Stimulated activated CD4-positive, alpha-beta T cell treated with anti-CD3 and anti-CD28 coated beads, Interleukin-2, amount 100 ng/mL, for 24 hours (primary cell): ENCODE data around the gene GPLD1.
A peak's percentile ranks its signal among the peaks of the same experiment; 100 is the strongest.

Experiments used
- DNase-seq, 2 donors: peaks; one replicate each; pipeline ENCODE4 v3.0.0-alpha.2; 2020

The GPLD1 gene

GRCh38 chr6:24500683-24501082 lies 11.3 kb upstream of the GPLD1 start:
- DNase-seq = no peak

DNA sequence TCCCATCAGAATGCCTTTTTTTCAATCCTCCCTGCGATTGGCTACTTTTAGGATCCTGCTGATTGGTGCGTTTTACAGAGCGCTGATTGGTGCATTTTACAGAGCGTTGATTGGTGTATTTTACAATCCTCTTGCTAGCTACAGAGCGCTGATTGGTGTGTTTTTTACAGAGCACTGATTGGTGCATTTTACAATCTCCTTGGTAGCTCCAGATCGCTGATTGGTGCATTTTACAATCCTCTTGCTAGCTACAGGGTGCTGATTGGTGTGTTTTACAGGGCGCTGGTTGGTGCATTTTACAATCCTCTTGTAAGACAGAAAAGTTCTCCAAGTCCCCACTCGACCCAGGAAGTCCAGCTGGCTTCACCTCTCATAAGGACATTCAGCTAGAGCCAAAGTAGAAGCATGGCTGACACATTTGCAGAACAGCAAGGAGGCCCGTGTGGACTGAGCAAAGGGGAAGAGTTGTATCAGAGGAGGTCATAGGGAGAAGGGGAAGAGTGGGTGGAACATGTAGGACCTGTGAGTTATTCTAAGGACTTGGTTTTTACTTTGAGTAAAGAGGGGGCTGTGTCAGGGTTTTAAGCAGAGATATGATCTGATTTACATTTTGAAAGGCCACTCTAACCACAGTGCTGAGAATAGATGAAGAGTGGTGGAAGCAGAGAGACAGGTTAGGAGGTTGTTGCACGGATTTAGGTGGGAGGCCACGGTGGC lies 8.0 kb upstream of the GPLD1 start:
- DNase-seq = no peak

DNA sequence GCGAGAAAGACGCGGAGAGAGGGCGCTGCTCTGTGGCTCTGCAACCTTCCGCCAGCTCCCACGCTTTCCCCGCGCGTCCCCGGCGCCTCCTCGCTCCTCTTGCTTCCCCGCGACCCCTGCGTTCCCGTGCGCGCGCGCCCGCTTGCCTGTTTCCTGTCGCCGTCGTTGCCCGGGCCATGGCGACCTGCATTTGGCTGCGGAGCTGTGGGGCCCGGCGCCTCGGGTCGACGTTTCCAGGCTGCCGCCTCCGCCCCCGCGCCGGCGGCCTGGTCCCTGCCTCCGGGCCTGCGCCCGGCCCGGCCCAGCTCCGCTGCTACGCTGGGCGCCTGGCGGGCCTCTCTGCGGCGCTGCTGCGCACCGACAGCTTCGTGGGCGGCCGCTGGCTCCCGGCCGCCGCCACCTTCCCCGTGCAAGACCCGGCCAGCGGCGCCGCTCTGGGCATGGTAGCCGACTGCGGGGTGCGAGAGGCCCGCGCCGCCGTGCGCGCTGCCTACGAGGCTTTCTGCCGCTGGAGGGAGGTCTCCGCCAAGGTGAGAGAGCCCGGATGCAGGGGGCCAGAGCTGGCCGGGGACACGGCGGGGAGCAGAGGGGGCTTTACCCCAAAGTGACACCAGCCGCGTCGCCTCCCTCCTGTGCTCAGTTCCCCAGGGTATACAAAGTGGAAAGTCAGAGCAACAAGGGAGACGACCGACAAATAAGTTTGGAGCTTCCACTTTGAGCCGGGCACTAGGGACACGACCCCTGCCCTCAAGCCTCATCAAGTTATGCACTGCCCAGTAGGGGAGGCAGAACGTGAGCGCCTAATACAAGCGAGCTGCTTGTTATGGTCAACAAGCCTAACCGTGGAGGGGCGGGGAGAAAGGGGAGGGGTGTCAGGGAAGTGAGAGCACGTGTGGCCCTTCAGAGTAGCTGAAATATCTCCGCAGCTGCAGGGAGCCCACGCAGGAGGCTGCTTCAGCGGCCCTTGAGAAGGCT lies 5.7 kb upstream of the GPLD1 start, which contains the start of gene ALDH5A1:
Gene ALDH5A1 (plus strand): TSS at position 149 of the 975 bp plus-strand sequence. CDS start 28 bp downstream, at position 177.
- peak; percentile 81 to 86 for DNase-seq

DNA sequence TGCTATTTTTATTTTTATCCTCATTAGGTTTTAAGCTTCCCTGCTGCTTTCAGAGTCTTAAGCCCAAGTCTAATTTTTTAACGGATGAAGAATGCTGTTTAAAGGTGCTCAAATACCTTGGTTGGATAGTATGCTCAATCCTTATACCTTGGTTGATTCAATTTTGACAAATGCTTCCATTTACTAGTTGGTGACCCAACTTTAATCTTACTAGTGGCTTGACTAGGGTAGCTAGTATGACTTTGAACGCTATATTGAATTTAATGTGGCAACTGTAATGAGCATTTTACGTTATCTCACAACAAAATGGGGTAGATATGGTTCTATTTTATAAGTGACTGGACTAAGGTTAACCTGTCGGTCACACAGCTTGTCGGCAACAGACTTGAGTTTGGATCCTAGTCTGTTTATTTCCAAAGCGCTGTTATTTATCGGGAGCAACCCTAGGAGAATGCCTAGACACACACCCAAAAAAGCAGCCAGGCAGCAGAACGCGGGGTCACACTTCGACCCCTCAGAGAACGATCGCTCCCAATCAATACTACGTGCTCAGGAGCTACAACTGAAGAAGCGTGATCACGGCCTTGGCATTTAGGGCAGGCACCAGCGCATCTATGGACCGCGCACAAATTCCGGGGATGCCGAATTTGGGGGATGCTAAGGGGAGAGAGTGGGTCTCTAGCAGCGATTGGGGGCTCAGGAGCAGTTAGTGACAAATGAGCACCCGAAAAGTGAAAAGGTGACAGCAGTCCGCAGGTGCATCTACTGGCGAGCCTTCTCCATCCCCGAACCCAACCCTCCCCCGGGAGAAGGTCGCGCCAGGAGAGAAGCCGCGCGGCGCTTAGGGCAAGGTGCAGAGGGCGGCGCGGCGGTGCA lies 4.8 kb upstream of the GPLD1 start:
- DNase-seq = no peak

DNA sequence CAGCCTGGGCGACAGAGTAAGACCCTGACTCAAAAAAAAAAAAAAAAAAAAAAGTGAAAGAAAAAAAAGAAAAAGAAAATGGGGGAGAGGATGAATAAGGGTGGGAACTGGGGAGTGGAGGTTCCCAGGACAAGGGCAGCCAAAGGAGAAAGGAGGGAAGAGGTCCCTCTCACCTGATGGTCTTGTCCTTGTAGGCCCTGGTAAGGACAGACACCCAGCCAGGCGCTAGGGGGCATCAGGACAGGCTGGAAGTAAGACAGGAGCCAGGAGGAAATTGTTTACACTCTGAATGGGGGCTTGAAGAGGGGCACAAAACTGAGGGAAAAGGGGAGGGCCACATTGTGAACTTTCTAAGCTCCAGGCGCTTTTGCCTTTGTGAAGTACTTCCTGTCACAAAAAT lies 3.1 kb upstream of the GPLD1 start:
- DNase-seq = no peak

- no peak for DNase-seq
These were observed 1.6 kb upstream of the GPLD1 start for GRCh38 chr6:24490948-24491347.

DNA sequence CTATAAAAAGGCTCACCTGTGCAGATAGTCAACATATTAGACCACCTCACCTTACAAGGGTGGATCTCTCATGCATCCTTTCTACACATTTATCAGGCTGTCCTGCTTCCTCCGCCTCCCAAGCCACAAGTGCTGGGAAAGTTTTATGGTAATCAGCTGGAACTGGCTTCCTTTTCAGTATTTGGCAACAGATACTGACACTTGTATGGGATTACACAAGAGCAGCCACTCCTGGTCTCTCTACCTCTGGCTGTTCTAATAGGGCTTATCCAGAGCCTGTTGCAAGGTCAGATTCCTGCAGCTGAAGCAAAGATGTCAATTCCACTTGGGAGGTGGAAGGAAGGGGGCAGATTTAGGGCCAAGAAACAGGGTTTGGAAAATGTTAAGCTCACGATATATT lies 503 bp upstream of the GPLD1 start:
- DNase-seq = no peak

DNA sequence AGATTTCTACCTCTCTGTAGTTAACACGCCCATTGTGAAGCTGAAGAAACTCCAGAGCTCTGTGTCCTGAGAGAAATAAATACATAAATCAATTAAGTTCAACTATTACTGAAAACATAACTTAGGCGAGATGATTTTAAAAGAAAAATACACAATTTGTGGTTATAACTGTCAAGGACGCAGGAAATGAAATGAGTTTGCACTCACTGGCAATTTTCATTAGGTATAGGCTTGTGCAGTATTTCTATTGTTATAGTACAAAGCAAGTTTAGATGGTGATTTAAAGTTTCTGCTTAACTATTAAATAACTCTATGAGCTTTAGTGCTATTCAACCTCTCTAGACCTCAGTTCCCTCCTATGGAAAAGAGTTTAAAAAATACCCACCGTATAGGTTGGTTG lies 3.3 kb downstream of the GPLD1 start:
- no peak for DNase-seq

DNA sequence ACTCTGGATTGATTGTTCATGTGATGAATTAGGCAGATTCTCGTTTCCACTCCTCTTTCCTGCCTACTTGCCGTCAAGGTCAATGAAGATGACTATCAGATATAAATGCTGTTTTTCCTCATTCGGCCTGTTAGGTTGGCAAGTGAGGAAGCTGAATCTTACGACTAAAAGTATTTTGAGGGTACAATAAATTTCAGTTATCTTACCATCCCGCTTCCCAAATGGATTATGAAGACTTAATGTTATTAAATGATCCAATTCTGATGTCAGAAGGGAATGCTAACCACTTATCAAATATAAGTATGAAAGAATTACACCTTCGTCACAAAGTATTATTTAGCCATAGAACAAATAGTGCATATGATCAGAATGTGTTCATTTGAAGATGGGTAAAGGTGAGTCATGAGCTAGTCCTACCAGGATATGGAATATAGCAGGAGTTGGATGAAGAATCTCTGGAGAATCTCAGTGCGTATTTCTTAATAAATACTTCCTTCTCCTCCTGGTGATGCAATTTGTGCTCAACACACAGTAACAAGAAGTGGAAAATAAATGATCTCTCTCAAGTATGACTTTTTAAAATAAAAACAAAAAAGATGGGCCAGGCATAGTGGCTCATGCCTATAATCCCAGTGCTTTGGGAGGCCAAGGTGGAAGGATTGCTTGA lies 4.6 kb downstream of the GPLD1 start:
- DNase-seq = no peak

GRCh38 chr6:24481449-24481848 lies 7.9 kb downstream of the GPLD1 start:
- no peak for DNase-seq

- no peak for DNase-seq
These were observed 8.7 kb downstream of the GPLD1 start for GRCh38 chr6:24480705-24481104.

- no peak for DNase-seq
These were observed 10.5 kb downstream of the GPLD1 start for GRCh38 chr6:24478903-24479302.

DNA sequence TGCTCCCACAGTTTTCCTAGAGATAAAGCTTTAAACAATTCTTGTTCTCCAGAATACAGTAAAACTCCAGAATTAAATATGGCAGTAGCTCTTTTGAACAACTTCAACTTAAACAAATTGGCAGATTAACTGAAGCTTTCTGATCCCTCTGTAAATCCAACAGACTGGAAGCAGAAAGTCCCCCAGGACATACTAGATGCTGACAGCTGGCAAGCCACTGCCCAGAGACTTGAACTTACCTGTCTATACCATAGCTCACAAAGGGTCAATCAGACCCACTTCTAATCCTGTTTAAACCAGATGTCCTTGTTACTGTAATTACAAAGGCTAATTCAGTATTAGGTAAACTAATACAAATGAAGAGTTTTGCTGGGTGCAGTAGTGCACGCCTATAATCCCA lies 12.3 kb downstream of the GPLD1 start:
- DNase-seq = no peak

- no peak for DNase-seq
These were observed 12.7 kb downstream of the GPLD1 start for GRCh38 chr6:24476631-24477030.

DNA sequence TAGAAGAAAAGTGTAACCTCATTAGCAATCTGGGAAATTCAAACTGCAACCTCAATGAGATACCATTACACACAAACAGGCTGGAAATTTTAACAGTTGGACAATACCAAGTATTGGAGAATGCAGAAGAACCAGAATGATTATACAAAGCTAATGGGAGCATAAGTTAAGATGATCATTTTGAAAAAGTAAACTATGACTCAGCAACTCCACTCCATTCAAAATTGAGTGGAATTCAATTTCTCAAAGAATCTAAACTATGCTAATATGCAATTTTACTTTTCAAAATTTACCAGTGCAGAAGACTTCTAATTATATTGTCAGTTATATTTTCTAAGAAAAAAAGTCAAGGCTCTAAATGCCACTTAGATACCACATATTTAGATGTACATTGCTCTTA lies 17.2 kb downstream of the GPLD1 start:
- no peak for DNase-seq

DNA sequence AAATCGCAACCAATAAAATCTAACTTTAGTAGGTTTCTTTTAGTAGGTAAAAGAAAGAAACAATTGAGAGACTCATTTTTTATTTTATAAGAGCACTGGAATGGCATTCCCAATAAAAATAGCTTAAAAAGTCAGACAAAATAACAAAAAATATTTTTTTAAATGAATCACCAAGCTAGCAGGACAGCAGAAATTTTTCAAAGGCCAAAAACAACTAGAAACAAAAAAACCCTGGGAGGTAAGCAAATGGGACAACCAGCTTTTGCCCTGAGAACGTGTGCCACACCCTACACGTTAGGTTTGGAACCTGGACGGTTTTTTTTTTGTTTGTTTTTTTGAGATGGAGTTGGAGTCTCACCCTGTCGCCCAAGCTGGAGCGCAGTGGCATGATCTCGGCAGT lies 19.6 kb downstream of the GPLD1 start:
- no peak for DNase-seq

DNA sequence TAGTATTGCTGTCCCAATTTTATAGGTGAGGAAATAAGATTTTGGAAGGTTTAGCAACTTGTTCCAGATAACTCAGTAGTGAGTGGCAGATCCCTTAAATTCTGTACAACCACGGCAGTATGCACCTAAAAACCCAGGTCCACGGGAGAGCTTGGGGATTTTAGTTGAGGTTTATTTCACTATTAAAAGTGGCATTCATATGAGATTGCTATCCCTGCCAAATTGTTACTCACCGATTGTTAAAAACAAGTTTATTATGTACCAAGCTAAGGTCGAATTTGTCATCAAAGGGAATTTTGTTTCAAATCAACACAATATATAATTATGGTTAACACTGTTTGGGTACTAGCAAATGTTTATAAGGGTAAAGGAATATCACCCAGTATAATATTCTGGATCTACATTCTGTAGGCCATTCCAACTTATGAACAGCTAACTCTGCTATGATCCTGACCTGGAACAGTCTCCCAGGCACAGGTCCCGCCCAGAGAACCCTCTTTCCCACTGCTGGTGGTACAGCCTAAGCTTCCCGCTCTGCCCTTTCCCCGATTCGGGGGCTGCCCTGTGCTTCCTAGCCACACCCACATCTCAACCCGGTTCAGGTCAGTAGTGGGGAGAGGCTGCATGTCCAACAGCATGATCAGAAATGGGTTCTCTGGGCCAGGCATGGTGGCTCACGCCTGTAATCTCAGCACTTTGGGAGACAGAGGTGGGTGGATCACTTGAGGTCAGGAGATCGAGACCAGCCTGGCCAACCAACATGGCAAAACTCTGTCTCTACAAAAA lies 24.9 kb downstream of the GPLD1 start:
- DNase-seq = no peak

DNA sequence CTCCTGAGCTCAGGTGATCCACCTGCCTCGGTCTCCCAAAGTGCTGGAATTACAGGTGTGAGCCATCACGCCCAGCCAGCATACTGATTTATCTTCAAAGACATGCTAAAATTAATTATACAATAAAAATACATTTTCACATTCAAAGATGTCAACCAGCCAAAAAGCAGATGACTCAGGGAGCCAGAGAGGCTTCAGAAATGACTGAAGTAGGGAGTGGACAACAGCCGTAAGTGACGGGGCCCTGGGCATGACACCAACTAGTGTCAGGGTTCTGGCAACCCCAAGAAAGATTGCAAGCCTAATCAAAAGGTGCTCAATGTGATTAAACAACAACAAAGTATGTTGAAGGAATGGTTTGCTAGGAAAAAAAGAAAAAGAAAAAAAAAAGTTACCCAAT lies 28.4 kb downstream of the GPLD1 start:
- no peak for DNase-seq

GRCh38 chr6:24458941-24459340 lies 30.4 kb downstream of the GPLD1 start:
- DNase-seq = no peak

DNA sequence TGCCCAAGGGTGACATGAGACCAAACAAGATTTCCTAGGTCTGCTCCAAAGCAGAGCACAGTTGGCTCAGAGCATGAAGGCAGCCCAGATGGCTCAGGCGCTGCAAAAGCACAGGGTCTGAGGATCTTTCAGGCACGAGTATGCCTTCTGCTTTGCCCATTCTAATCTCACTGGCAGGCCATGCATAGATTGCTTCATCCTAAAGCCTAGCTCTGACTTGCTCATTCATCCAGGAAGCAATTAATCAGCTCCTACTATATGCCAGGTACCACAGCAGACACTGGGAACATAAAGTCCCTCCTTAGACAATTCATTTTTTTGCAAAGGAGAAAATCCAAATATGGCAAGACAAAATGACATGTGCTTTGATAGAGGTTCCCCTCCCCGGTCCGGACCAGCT lies 31.2 kb downstream of the GPLD1 start:
- no peak for DNase-seq

DNA sequence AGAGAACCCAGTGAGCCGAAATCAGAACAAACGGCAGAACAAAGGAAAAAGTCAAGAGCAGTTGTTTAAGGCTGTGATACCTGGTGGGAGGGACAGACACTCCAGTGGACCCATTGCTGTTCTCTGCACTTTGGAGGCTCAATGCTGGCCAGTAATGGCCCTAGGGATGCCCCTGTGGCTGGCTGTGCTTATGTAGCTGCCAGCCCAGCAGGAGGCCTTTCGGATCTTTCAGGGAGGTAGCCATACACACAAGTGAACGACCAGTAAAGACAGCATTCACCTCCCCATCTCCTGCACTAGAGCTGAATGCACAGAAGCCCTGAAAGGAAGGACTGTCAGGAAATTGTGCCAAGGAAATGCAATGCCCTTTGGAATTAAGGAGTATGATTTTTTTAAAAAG lies 34.3 kb downstream of the GPLD1 start:
- no peak for DNase-seq

GRCh38 chr6:24454452-24454851 lies 34.9 kb downstream of the GPLD1 start:
- DNase-seq = no peak
